Esophagus muscularis mucosa (tissue), 4 donors: ENCODE measurements around the gene SLC38A10. TPM values are rescaled to one million over a fixed set of nuclear protein-coding genes. Genes with fewer than 3 reads are reported as not detected.
A peak's percentile ranks its signal among the peaks of the same experiment; 100 is the strongest.

Experiments used
- DNase-seq: peaks from one replicate; pipeline ENCODE4 v3.0.0-alpha.2; 2017; ENCODE audit errors: extremely low spot score
- H3K27ac ChIP-seq, 4 donors: fragments of 200-600 bp; sonication (generic); replicated peaks in 1 of 4; 1 replicate in 3 of 4; 2 replicates in 1 of 4; pipeline ENCODE4 v1.5.1; 2016 to 2019; ENCODE audit warnings: mild to moderate bottlenecking in 1 of 4
- H3K27me3 ChIP-seq, 4 donors: fragments of 200-600 bp; sonication (generic); one replicate each; pipeline versions ENCODE4 v1.5.1 to v1.6.0; 2016 to 2019
- H3K36me3 ChIP-seq, 4 donors: fragments of 200-600 bp; sonication (generic); one replicate each; pipeline ENCODE4 v1.5.1; 2016 to 2019
- H3K4me1 ChIP-seq, 4 donors: fragments of 200-600 bp; sonication (generic); one replicate each; pipeline ENCODE4 v1.5.1; 2016 to 2019
- H3K4me3 ChIP-seq, 4 donors: fragments of 200-600 bp; sonication (generic); 1 replicate in 2 of 4; 2 replicates in 2 of 4; pipeline ENCODE4 v1.5.1; 2016 to 2019; ENCODE audit warnings: mild to moderate bottlenecking in 4 of 4, moderate library complexity in 1 of 4
- H3K9me3 ChIP-seq, 4 donors: fragments of 200-600 bp; sonication (generic); 1 replicate in 3 of 4; 2 replicates in 1 of 4; pipeline ENCODE4 v1.5.1; 2016 to 2019
- EP300 ChIP-seq: sonication (generic); formaldehyde crosslinking; IDR thresholded peaks from one replicate; pipeline ENCODE4 v1.6.1; 2017; ENCODE audit warnings: antibody characterized with exemption
- POLR2A ChIP-seq: fragments of 450-650 bp; IDR thresholded peaks from one replicate; pipeline ENCODE4 v1.6.1; 2017; ENCODE audit warnings: antibody characterized with exemption, moderate library complexity, mild to moderate bottlenecking, low read depth
- POLR2AphosphoS5 ChIP-seq, 2 donors: sonication (generic); formaldehyde crosslinking; IDR thresholded peaks; one replicate each; pipeline ENCODE4 v1.6.1; 2017; ENCODE audit warnings: antibody characterized with exemption in 2 of 2
- WGBS: methylation state at CpG from one replicate; pipeline ENCODE4 v1.1.5; 2018; 5-methylcytosine and 5-hydroxymethylcytosine counted together
- intact Hi-C: fragments of 100-400 bp; cut with DNase I; formaldehyde crosslinking; loops from one replicate; pipeline ENCODE4 v1.15.1; 2023
- total RNA-seq, 4 donors: library from RNA; depleted of rRNA; stranded (reverse); fragments of >200 nt; gene quantifications; one replicate each; pipeline versions ENCODE4 v1.1.0 to v1.2.1, GENCODE V29; 2016
- TF ChIP-seq, protein P1 (sequence below), 3 experiments: fragments of 200-600 bp in 2 of 3; fragments of 450-650 bp in 1 of 3; sonication (generic) in 2 of 3; IDR thresholded peaks; one replicate each; pipeline ENCODE4 v1.5.1; 2017 to 2019; ENCODE audit warnings: antibody characterized with exemption in 3 of 3, mild to moderate bottlenecking in 2 of 3, moderate library complexity in 1 of 3

Gene SLC38A10
- total RNA-seq, 4 donors from 2014 or later = 78.0 to 103 (median 93.4) TPM

DNA sequence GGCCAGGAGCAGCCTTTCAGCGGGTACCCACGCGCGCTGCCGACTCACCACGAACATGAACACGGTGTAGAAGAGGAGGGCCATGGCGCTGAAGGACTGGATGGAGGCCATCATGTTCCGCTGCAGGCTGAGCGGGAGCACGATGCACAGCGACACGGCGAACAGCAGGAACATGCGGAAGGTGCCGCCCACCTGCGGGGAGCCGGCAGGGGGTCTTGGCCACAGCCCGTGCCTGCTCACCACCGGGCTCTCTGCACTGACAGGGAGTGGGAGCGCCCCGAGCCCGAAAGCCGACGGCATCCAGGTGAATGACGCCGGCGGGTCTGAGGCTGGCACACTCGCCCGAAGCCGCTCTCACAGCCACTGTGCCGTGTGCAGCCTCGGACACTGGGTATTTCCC, 13.0 kb downstream of the SLC38A10 start:
- intact Hi-C loops = no loop called here
- Histone ChIP-seq H3K27ac (no peak overlapping the region), H3K4me1 (peaks cover 32 to 67% (median 61%) of the 10 kb centered on the region in 4 donors), H3K36me3 (peaks cover 14 to 60% (median 55%) of the 10 kb centered on the region in 4 donors), H3K27me3 (no peaks in the 10 kb centered on the region), H3K4me3 (no peak overlapping the region), H3K9me3 (no peaks in the 10 kb centered on the region)
- TF ChIP-seq, protein P1, sequence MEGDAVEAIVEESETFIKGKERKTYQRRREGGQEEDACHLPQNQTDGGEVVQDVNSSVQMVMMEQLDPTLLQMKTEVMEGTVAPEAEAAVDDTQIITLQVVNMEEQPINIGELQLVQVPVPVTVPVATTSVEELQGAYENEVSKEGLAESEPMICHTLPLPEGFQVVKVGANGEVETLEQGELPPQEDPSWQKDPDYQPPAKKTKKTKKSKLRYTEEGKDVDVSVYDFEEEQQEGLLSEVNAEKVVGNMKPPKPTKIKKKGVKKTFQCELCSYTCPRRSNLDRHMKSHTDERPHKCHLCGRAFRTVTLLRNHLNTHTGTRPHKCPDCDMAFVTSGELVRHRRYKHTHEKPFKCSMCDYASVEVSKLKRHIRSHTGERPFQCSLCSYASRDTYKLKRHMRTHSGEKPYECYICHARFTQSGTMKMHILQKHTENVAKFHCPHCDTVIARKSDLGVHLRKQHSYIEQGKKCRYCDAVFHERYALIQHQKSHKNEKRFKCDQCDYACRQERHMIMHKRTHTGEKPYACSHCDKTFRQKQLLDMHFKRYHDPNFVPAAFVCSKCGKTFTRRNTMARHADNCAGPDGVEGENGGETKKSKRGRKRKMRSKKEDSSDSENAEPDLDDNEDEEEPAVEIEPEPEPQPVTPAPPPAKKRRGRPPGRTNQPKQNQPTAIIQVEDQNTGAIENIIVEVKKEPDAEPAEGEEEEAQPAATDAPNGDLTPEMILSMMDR (IDR thresholded peaks at IDR 0.05) = no peak
- TF ChIP-seq EP300 (no peak), POLR2AphosphoS5 (IDR thresholded peaks at IDR 0.05) (no peak), POLR2A (no peak)
- WGBS = 86% methylated on average over 3 of the region's 33 CpGs
- DNase-seq = no peak

DNA sequence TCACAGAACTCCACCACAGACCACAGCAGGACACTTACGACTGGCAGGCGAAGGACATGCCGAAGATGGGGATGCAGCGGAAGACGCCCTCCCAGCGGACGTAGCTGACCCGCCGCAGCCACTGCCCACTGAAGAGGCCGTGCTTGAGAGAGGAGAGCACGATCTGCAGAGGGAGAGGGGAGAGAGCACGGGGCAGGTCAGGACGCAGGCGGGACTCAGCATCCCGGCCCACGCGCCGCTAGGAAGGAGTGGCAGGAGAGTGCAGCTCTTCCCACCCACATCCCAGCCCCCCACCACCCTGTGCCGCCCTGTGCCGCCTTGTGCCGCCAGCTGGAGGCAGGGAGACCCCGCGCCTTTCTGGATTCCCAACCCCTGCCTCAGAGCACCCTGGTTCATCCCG, 14.5 kb downstream of the SLC38A10 start:
- WGBS = 96% methylated on average over 24 of the region's 24 CpGs
- peaks cover 14 to 65% (median 60%) of the 10 kb centered on the region in 4 donors for H3K36me3 ChIP-seq
- DNase-seq = no peak
- no peaks in the 10 kb centered on the region for H3K27me3 ChIP-seq
- intact Hi-C loops = no loop called here
- H3K4me3 ChIP-seq = no peak overlapping the region
- H3K9me3 ChIP-seq = no peaks in the 10 kb centered on the region
- H3K4me1 ChIP-seq = peaks cover 22 to 64% (median 56%) of the 10 kb centered on the region in 4 donors
- H3K27ac ChIP-seq = peak overlapping the region in 2 of 4 donors; percentile 49 to 90
- TF ChIP-seq EP300 = no peak
- TF ChIP-seq, protein P1 (IDR thresholded peaks at IDR 0.05) = no peak

DNA sequence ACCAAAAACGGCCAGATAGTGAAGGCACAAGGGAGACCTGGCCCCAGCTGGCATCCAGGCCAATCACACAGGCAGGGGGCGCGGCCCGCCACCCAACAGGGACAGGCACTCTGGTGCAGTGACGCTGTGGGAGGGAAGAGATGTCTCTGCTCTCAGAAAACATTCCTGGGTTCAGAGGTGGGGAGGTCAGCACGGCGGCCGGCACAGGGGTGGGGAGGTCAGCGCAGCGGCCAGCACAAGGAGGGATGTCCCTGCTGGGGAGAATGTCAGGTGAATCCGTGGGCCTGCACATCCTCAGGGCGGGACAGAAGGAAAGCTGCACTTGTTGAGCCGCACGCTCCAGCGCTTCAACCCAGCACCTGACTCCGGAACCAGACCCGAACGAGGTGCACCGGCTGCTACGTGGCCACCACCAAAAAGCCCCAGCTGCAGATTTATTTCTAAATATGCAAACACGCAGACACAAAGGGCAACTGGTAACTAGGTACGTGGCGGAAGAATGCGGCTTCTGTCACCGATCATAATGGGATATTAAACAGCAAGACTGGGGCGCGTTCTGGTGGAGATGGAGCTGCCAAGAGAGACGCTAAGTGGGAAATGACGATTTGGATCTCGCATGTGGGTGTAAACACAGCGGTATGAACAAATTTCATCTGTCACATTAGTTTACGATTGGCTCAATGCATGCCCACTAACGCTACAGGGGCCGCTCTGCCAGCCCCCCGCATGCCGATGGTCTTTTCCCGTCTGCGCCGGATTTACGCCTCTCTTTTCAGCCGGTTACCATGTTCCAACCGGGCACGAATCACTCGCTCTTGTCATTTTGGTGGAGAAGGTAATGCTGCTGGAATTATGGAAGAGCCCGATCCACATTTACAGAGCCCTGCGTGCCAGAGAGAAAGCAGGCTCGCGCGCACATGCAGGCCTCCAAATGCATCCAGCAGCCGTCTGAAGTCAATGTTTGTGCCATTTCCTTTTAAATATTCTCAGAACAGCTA, 15.5 kb downstream of the SLC38A10 start:
- intact Hi-C loops = no loop called here
- WGBS = 69% methylated on average over 46 of the region's 50 CpGs
- H3K4me1 ChIP-seq = peaks cover 14 to 54% (median 47%) of the 10 kb centered on the region in 4 donors
- no peaks in the 10 kb centered on the region for H3K27me3 ChIP-seq
- no peaks in the 10 kb centered on the region for H3K9me3 ChIP-seq
- H3K27ac ChIP-seq = peak overlapping the region; percentile 78 to 90 (median 80)
- no peak for DNase-seq
- TF ChIP-seq, protein P1 (IDR thresholded peaks at IDR 0.05) = no peak
- peak; percentile 55 for TF ChIP-seq EP300
- TF ChIP-seq POLR2A = no peak
- peak in 1 of 2 donors; percentile 34 for TF ChIP-seq POLR2AphosphoS5 (IDR thresholded peaks at IDR 0.05)
- peaks cover 18 to 75% (median 66%) of the 10 kb centered on the region in 4 donors for H3K36me3 ChIP-seq
- no peak overlapping the region for H3K4me3 ChIP-seq

DNA sequence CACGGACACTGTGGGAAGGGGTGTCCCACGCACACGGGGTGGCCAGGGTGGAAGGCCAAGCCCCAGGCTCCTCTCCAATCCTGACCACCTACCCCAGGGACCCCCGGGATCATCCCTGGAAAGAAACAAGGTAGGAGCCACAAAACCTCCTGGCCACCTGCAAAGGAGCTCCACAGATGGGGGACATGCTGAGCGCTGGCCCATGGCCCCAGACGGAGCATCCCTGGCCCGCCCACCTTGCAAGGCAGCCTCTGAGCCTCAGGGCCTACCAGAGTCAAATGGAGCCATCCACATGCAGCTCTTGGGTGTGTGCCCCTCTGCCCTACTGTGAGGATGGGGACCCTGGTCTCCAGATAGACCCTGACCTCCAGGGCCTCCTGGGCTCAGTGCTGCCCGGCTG, 16.3 kb downstream of the SLC38A10 start:
- WGBS = 100% methylated on average over 3 of the region's 8 CpGs
- TF ChIP-seq, protein P1 (IDR thresholded peaks at IDR 0.05) = no peak
- TF ChIP-seq EP300 (no peak), POLR2AphosphoS5 (IDR thresholded peaks at IDR 0.05) (no peak), POLR2A (no peak)
- Histone ChIP-seq H3K27ac (peak overlapping the region; percentile 78 to 90 (median 80)), H3K36me3 (peaks cover 23 to 81% (median 71%) of the 10 kb centered on the region in 4 donors), H3K4me1 (peaks cover 14 to 52% (median 45%) of the 10 kb centered on the region in 4 donors), H3K9me3 (no peaks in the 10 kb centered on the region), H3K27me3 (no peaks in the 10 kb centered on the region), H3K4me3 (no peak overlapping the region)
- intact Hi-C loops = no loop called here
- no peak for DNase-seq
